Upper lobe of left lung (tissue), 6 donors: ENCODE results near the gene MAN2A1. TPM values are rescaled to one million over a fixed set of nuclear protein-coding genes. Genes with fewer than 3 reads are reported as not detected.
A peak's percentile ranks its signal among the peaks of the same experiment; 100 is the strongest.
"Not testable (repeated sequence)": the region's sequence is repeated elsewhere in the genome, so short reads cannot be mapped to it uniquely, and the experiment has no call there.

ENCODE experiments used
- ATAC-seq, 2 donors: fragments of 200-7000 bp; cut with Tn5 transposase; one replicate each; pipeline ENCODE4 v1.9.1; 2022; ENCODE audit warnings: mild to moderate bottlenecking in 2 of 2, moderate library complexity in 2 of 2; ENCODE audit not compliant: low FRiP score in 2 of 2
- DNase-seq, 2 donors: peaks; one replicate each; pipeline ENCODE4 v3.0.0-alpha.2; 2019 to 2020
- H3K27ac ChIP-seq, 4 donors: fragments of 200-600 bp; sonication (generic); one replicate each; pipeline ENCODE4 v1.5.1; 2016 to 2019
- H3K27me3 ChIP-seq, 4 donors: fragments of 200-600 bp; sonication (generic); one replicate each; pipeline ENCODE4 v1.5.1; 2017 to 2019
- H3K36me3 ChIP-seq, 4 donors: fragments of 200-600 bp; sonication (generic); one replicate each; pipeline ENCODE4 v1.5.1; 2016 to 2019
- H3K4me1 ChIP-seq, 4 donors: fragments of 200-600 bp; sonication (generic); one replicate each; pipeline ENCODE4 v1.5.1; 2018 to 2019
- H3K4me3 ChIP-seq, 4 donors: fragments of 200-600 bp; sonication (generic); one replicate each; pipeline ENCODE4 v1.5.1; 2017 to 2019; ENCODE audit warnings: mild to moderate bottlenecking in 2 of 4, moderate library complexity in 1 of 4
- H3K9me3 ChIP-seq, 4 donors: fragments of 200-600 bp; sonication (generic); one replicate each; pipeline ENCODE4 v1.5.1; 2018 to 2019
- CTCF ChIP-seq, 6 experiments: fragments of 450-650 bp in 4 of 6; fragments of 200-600 bp in 2 of 6; sonication (generic) in 2 of 6; IDR thresholded peaks; one replicate each; pipeline ENCODE4 v1.5.1; 2016 to 2019; ENCODE audit warnings: antibody characterized with exemption in 6 of 6
- EP300 ChIP-seq, 4 donors: sonication (generic); formaldehyde crosslinking; IDR thresholded peaks; one replicate each; pipeline ENCODE4 v1.5.1; 2017; ENCODE audit warnings: antibody characterized with exemption in 4 of 4, control low read depth in 2 of 4
- POLR2A ChIP-seq, 4 donors: fragments of 450-650 bp; IDR thresholded peaks; one replicate each; pipeline ENCODE4 v1.5.1; 2016 to 2017; ENCODE audit warnings: antibody characterized with exemption in 4 of 4, mild to moderate bottlenecking in 2 of 4
- POLR2AphosphoS5 ChIP-seq, 2 donors: sonication (generic); formaldehyde crosslinking; IDR thresholded peaks; one replicate each; pipeline ENCODE4 v1.5.1; 2017; ENCODE audit warnings: antibody characterized with exemption in 2 of 2
- WGBS, 2 donors: methylation state at CpG; one replicate each; pipeline ENCODE4 v1.1.5; 2017 to 2018; 5-methylcytosine and 5-hydroxymethylcytosine counted together
- total RNA-seq, 6 donors: library from RNA; depleted of rRNA in 4 of 6; stranded (reverse); fragments of >200 nt in 4 of 6; gene quantifications; one replicate each; pipeline versions ENCODE4 v1.1.0 to v1.2.1, GENCODE V29; 2016 to 2021
- donor health status: DM: no; HTN: no; CAD: no; lungs with moderate emphysema.
- donor health status: DM: no; HTN: yes; CAD: no; lungs with severe emphysema.

Gene MAN2A1
- total RNA-seq, 6 donors from 2014 or later = 23.0 to 48.2 (median 40.0) TPM

GRCh38 chr5:109829331-109829730 is 139.6 kb downstream of the MAN2A1 start:
- TF ChIP-seq POLR2A (IDR thresholded peaks at IDR 0.05) (no peak), EP300 (IDR thresholded peaks at IDR 0.05) (no peak), CTCF (IDR thresholded peaks at IDR 0.05) (no peak), POLR2AphosphoS5 (IDR thresholded peaks at IDR 0.05) (no peak)
- no peaks in the 10 kb centered on the region for H3K27me3 ChIP-seq
- DNase-seq (no peak), ATAC-seq (no peak)
- no peak overlapping the region for H3K27ac ChIP-seq
- no peaks in the 10 kb centered on the region for H3K9me3 ChIP-seq
- no peak overlapping the region for H3K4me3 ChIP-seq
- H3K36me3 ChIP-seq = peaks cover 0 to 25% (median 1%) of the 10 kb centered on the region in 4 donors
- H3K4me1 ChIP-seq = no peaks in the 10 kb centered on the region

GRCh38 chr5:109830955-109831502 is 141.3 kb downstream of the MAN2A1 start:
- no peak overlapping the region for H3K27ac ChIP-seq
- WGBS, 2 donors = 85 to 88% methylated on average over 1 of the region's 1 CpG
- TF ChIP-seq POLR2A (IDR thresholded peaks at IDR 0.05) = no peak
- no peak for TF ChIP-seq POLR2AphosphoS5 (IDR thresholded peaks at IDR 0.05)
- no peak for TF ChIP-seq CTCF (IDR thresholded peaks at IDR 0.05)
- no peak for TF ChIP-seq EP300 (IDR thresholded peaks at IDR 0.05)
- no peaks in the 10 kb centered on the region for H3K27me3 ChIP-seq
- no peak overlapping the region for H3K4me3 ChIP-seq
- H3K36me3 ChIP-seq = peaks cover 0 to 12% (median 1%) of the 10 kb centered on the region in 4 donors
- no peak for ATAC-seq
- no peaks in the 10 kb centered on the region for H3K9me3 ChIP-seq
- no peak for DNase-seq
- no peaks in the 10 kb centered on the region for H3K4me1 ChIP-seq

GRCh38 chr5:109832207-109833188 is 142.8 kb downstream of the MAN2A1 start:
- not testable (repeated sequence) for H3K9me3 ChIP-seq, H3K27me3 ChIP-seq, H3K27ac ChIP-seq, H3K4me1 ChIP-seq, H3K36me3 ChIP-seq, ATAC-seq, H3K4me3 ChIP-seq
- peak in 1 of 2 donors; percentile 62 for DNase-seq
- WGBS, 2 donors = 90 to 93% methylated on average over 10 to 20 of the region's 42 CpGs

GRCh38 chr5:109833946-109834345 is 144.2 kb downstream of the MAN2A1 start:
- Histone ChIP-seq H3K9me3 (no peaks in the 10 kb centered on the region), H3K27me3 (no peaks in the 10 kb centered on the region), H3K27ac (no peak overlapping the region), H3K4me3 (no peak overlapping the region), H3K4me1 (no peaks in the 10 kb centered on the region), H3K36me3 (peaks cover 0 to 4% (median 0%) of the 10 kb centered on the region in 4 donors)
- no peak for DNase-seq
- 91 to 96% methylated on average over 3 of the region's 3 CpGs for WGBS, 2 donors
- ATAC-seq = no peak
- no peak for TF ChIP-seq EP300 (IDR thresholded peaks at IDR 0.05)
- no peak for TF ChIP-seq POLR2AphosphoS5 (IDR thresholded peaks at IDR 0.05)
- no peak for TF ChIP-seq CTCF (IDR thresholded peaks at IDR 0.05)

- 93 to 98% methylated on average over 8 of the region's 8 CpGs for WGBS, 2 donors
- no peak overlapping the region for H3K4me3 ChIP-seq
- H3K36me3 ChIP-seq = peaks cover 0 to 10% (median 2%) of the 10 kb centered on the region in 4 donors
- no peak for TF ChIP-seq POLR2AphosphoS5 (IDR thresholded peaks at IDR 0.05)
- TF ChIP-seq CTCF (IDR thresholded peaks at IDR 0.05) = no peak
- no peak for TF ChIP-seq POLR2A (IDR thresholded peaks at IDR 0.05)
- TF ChIP-seq EP300 (IDR thresholded peaks at IDR 0.05) = no peak
- H3K27me3 ChIP-seq = no peaks in the 10 kb centered on the region
- DNase-seq = no peak
- H3K4me1 ChIP-seq = no peaks in the 10 kb centered on the region
- H3K27ac ChIP-seq = no peak overlapping the region
- no peaks in the 10 kb centered on the region for H3K9me3 ChIP-seq
- ATAC-seq = no peak
Observed at GRCh38 chr5:109836280-109836679, 146.6 kb downstream of the MAN2A1 start.
